PFSK-1 (cell line): ENCODE results near the gene APEH.

Experiments used
- FOXP2 ChIP-seq: optimal IDR thresholded peaks from 2 replicates; pipeline ENCODE3; 2011; ENCODE audit warnings: borderline replicate concordance, control low read depth, inconsistent platforms; ENCODE audit not compliant: insufficient read depth; ENCODE audit errors: extremely low read length, extremely low read depth
- POLR2AphosphoS5 ChIP-seq: IDR thresholded peaks from 2 replicates; pipeline ENCODE4 v1.6.1; 2012; ENCODE audit warnings: low read depth, mild to moderate bottlenecking, control low read depth, low read length, moderate library complexity
- REST ChIP-seq, 2 experiments: IDR thresholded peaks; 2 replicates each; pipeline versions ENCODE4 v1.6.1 to v1.8.0; 2011 to 2012; ENCODE audit warnings: low read depth in 2 of 2, low read length in 2 of 2, control low read depth in 1 of 2, inconsistent platforms in 1 of 2, mild to moderate bottlenecking in 1 of 2, moderate library complexity in 1 of 2; ENCODE audit not compliant: insufficient read depth in 1 of 2
- SIN3A ChIP-seq: IDR thresholded peaks from 2 replicates; pipeline ENCODE4 v1.6.1; 2012; ENCODE audit warnings: mild to moderate bottlenecking, low read length, moderate library complexity, borderline replicate concordance; ENCODE audit not compliant: insufficient read depth
- TAF1 ChIP-seq: IDR thresholded peaks from 2 replicates; pipeline ENCODE4 v1.6.1; 2012; ENCODE audit warnings: low read length, control low read depth, borderline replicate concordance; ENCODE audit not compliant: insufficient read depth

GRCh38 chr3:49689046-49689907, 15.1 kb downstream of the APEH start, which contains the start of the genes MST1 and RNF123:
- peak; percentile 78 for TF ChIP-seq POLR2AphosphoS5
- TF ChIP-seq TAF1 = peak; percentile 62; the same call in 1 of the 2 replicates
- TF ChIP-seq REST (IDR thresholded peaks at IDR 0.05; ENCODE audit: insufficient read depth in 1 of 2, low read depth in 2 of 2, low read length in 2 of 2) = peak in 1 of 2 experiments; percentile 55; a peak in 1 of 4 replicates
- TF ChIP-seq SIN3A = peak; percentile 58; the same call in 1 of the 2 replicates
- no peak for TF ChIP-seq FOXP2
